Measurements from ENCODE around the gene ULK2. TPM values are rescaled to one million over a fixed set of nuclear protein-coding genes. Genes with fewer than 3 reads are reported as not detected.

The ULK2 gene
- polyA plus RNA-seq, 1 of the 3 experiments (the other 2 are of a cell fraction), result 18.0 TPM

DNA sequence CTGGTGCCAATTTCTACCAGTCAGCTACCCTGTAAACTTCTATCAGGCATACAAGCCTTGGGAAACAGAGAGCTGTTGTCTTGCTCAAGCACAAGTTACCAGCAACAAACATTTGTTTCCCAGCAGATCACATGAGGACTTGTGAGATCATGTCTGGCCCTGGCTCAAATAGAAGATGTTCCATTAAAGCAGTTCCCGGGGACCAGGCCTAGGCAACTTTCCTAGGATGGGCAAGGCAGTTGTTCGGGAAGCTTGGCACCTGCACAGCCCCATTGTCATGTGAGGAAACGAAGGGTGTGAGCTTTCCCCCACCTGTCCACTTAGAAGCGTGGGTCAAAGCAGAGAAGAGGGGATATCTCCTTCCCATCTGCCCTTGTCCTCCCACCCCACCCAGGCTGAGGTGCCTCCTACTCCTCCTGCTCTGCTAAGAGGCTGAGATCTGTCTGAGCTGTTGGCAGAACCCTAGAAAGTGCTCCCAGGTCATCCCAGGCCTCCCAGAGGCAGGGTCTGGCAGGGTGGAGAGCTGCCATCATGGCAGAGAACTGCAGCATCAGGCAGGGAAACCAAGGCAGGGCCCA lies 140.1 kb downstream of the ULK2 start (continued):
- TF ChIP-seq NRF1 (IDR thresholded peaks at IDR 0.05; ENCODE audit: low read depth, low read length) (no peak), SIN3A (IDR thresholded peaks at IDR 0.05; ENCODE audit: borderline replicate concordance, low read depth, low read length) (no peak), USF1 (IDR thresholded peaks at IDR 0.05; ENCODE audit: borderline replicate concordance, low read depth) (no peak)
- TF ChIP-seq, protein P1, sequence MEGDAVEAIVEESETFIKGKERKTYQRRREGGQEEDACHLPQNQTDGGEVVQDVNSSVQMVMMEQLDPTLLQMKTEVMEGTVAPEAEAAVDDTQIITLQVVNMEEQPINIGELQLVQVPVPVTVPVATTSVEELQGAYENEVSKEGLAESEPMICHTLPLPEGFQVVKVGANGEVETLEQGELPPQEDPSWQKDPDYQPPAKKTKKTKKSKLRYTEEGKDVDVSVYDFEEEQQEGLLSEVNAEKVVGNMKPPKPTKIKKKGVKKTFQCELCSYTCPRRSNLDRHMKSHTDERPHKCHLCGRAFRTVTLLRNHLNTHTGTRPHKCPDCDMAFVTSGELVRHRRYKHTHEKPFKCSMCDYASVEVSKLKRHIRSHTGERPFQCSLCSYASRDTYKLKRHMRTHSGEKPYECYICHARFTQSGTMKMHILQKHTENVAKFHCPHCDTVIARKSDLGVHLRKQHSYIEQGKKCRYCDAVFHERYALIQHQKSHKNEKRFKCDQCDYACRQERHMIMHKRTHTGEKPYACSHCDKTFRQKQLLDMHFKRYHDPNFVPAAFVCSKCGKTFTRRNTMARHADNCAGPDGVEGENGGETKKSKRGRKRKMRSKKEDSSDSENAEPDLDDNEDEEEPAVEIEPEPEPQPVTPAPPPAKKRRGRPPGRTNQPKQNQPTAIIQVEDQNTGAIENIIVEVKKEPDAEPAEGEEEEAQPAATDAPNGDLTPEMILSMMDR (IDR thresholded peaks at IDR 0.05), result no peak
- TF ChIP-seq, protein P2, sequence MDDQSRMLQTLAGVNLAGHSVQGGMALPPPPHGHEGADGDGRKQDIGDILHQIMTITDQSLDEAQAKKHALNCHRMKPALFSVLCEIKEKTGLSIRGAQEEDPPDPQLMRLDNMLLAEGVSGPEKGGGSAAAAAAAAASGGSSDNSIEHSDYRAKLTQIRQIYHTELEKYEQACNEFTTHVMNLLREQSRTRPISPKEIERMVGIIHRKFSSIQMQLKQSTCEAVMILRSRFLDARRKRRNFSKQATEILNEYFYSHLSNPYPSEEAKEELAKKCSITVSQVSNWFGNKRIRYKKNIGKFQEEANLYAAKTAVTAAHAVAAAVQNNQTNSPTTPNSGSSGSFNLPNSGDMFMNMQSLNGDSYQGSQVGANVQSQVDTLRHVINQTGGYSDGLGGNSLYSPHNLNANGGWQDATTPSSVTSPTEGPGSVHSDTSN (IDR thresholded peaks at IDR 0.05), result no peak

GRCh38 chr17:19726631-19727376 lies 140.9 kb downstream of the ULK2 start:
- peak overlapping the region; percentile 11 to 80; a peak in 3 of 4 replicates for H3K27ac ChIP-seq (ENCODE audit: low read depth in 2 of 2, low read length in 1 of 2)
- CTCF ChIA-PET, result interaction anchor here (1.0 to 3.6 kb wide), 7 partner anchors 8 to 213 kb away, joined by 3 to 19 read pairs (median 5); partner anchors contain the start of genes SLC47A1 and SLC47A2
- POLR2A ChIA-PET, result interaction anchor here (0.9 to 1.5 kb wide), 4 partner anchors 17 to 79 kb away, joined by 3 read pairs; no protein-coding TSS in a partner anchor
- TF ChIP-seq JUND (IDR thresholded peaks at IDR 0.05), result no peak
- no peak for TF ChIP-seq MXI1 (IDR thresholded peaks at IDR 0.05; ENCODE audit: low read depth, low read length)
- TF ChIP-seq, protein P2 (IDR thresholded peaks at IDR 0.05), result no peak
- TF ChIP-seq ELF1 (IDR thresholded peaks at IDR 0.05), result no peak
- no peak for TF ChIP-seq SIN3A (IDR thresholded peaks at IDR 0.05; ENCODE audit: borderline replicate concordance, low read depth, low read length)
- no peak for TF ChIP-seq TEAD4 (IDR thresholded peaks at IDR 0.05; ENCODE audit: borderline replicate concordance, insufficient read depth)
- no peak for TF ChIP-seq CHD2 (IDR thresholded peaks at IDR 0.05; ENCODE audit: low read length, partially characterized antibody)
- no peak for TF ChIP-seq RXRA (IDR thresholded peaks at IDR 0.05; ENCODE audit: borderline replicate concordance, low read depth)
- TF ChIP-seq, protein P3, sequence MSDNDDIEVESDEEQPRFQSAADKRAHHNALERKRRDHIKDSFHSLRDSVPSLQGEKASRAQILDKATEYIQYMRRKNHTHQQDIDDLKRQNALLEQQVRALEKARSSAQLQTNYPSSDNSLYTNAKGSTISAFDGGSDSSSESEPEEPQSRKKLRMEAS (IDR thresholded peaks at IDR 0.05; ENCODE audit: low read depth), result no peak
- no peak for TF ChIP-seq RCOR1 (IDR thresholded peaks at IDR 0.05; ENCODE audit: low read length)
- TF ChIP-seq, protein P4, sequence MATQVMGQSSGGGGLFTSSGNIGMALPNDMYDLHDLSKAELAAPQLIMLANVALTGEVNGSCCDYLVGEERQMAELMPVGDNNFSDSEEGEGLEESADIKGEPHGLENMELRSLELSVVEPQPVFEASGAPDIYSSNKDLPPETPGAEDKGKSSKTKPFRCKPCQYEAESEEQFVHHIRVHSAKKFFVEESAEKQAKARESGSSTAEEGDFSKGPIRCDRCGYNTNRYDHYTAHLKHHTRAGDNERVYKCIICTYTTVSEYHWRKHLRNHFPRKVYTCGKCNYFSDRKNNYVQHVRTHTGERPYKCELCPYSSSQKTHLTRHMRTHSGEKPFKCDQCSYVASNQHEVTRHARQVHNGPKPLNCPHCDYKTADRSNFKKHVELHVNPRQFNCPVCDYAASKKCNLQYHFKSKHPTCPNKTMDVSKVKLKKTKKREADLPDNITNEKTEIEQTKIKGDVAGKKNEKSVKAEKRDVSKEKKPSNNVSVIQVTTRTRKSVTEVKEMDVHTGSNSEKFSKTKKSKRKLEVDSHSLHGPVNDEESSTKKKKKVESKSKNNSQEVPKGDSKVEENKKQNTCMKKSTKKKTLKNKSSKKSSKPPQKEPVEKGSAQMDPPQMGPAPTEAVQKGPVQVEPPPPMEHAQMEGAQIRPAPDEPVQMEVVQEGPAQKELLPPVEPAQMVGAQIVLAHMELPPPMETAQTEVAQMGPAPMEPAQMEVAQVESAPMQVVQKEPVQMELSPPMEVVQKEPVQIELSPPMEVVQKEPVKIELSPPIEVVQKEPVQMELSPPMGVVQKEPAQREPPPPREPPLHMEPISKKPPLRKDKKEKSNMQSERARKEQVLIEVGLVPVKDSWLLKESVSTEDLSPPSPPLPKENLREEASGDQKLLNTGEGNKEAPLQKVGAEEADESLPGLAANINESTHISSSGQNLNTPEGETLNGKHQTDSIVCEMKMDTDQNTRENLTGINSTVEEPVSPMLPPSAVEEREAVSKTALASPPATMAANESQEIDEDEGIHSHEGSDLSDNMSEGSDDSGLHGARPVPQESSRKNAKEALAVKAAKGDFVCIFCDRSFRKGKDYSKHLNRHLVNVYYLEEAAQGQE (IDR thresholded peaks at IDR 0.05; ENCODE audit: low read depth, low read length), result no peak
- no peak for TF ChIP-seq MEF2A (IDR thresholded peaks at IDR 0.05; ENCODE audit: borderline replicate concordance, low read depth)
- TF ChIP-seq TCF12 (IDR thresholded peaks at IDR 0.05), result no peak
- TF ChIP-seq, protein P5, sequence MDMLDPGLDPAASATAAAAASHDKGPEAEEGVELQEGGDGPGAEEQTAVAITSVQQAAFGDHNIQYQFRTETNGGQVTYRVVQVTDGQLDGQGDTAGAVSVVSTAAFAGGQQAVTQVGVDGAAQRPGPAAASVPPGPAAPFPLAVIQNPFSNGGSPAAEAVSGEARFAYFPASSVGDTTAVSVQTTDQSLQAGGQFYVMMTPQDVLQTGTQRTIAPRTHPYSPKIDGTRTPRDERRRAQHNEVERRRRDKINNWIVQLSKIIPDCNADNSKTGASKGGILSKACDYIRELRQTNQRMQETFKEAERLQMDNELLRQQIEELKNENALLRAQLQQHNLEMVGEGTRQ (IDR thresholded peaks at IDR 0.05; ENCODE audit: borderline replicate concordance, low read depth, low read length), result no peak
- no peak for TF ChIP-seq RFX5 (IDR thresholded peaks at IDR 0.05; ENCODE audit: low read length)
- TF ChIP-seq RAD21 (IDR thresholded peaks at IDR 0.05; ENCODE audit: low read length), result no peak
- TF ChIP-seq GATA2 (CRISPR knock-in tag; IDR thresholded peaks at IDR 0.05), result no peak

More at GRCh38 chr17:19726631-19727376, 140.9 kb downstream of the ULK2 start:
- Histone ChIP-seq H3K79me2 (ENCODE audit: insufficient read depth) (no peaks in the 10 kb centered on the region), H3K36me3 (replicated peaks in 1 of 2; ENCODE audit: control insufficient read depth in 1 of 2, insufficient read depth in 2 of 2, low read length in 1 of 2) (no peaks in the 10 kb centered on the region), H2AFZ (ENCODE audit: low read depth) (no peak overlapping the region), H3F3A (replicated peaks; ENCODE audit: insufficient read depth) (no peaks in the 10 kb centered on the region), H3K27me3 (ENCODE audit: insufficient read depth) (no peaks in the 10 kb centered on the region), H3K4me1 (ENCODE audit: control insufficient read depth in 1 of 2, insufficient read depth in 2 of 2, low read depth in 1 of 2, low read length in 1 of 2) (peaks cover 0 to 19% of the 10 kb centered on the region in 2 experiments; a peak in 2 of 4 replicates), H3K4me3 (ENCODE audit: low read depth in 2 of 2, low read length in 1 of 2) (no peak overlapping the region), H3K9ac (no peak overlapping the region), H3K9me2 (no peaks in the 10 kb centered on the region), H3K4me2 (no peak overlapping the region), H3K9me3 (no peaks in the 10 kb centered on the region), H4K20me1 (ENCODE audit: insufficient read depth) (no peaks in the 10 kb centered on the region)
- 89% methylated on average over 7 of the region's 7 CpGs for WGBS (ENCODE audit: low lambda C conversion rate)
- DNase-seq, result no peak

Data from SK-N-SH (cell line).